ENCODE data around the gene TOP3B. TPM values are rescaled to one million over a fixed set of nuclear protein-coding genes. Genes with fewer than 3 reads are reported as not detected.

TOP3B gene
- total RNA-seq, 1 donor from 2014 or later, result 29.6 TPM

DNA sequence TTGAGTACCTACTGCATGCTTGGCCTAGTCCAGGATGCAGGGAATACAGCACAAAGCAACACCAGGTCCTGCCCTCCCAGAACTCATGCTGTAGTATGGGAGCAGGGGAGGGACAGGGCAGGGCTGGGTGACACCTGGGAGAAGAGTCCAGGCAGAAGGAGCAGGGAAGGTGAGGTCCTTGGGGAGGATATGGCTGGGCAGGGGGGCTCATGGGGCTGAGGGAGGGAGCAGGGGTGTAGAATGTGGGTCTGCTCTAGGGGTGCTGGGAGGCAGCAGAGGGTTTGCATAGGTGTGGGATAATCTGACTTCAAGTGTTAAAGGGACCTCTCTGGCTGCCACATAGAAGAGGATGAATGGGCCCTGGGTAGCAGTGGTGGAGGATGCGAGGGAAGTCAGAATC, 4.8 kb downstream of the TOP3B start:
- no peak for DNase-seq

DNA sequence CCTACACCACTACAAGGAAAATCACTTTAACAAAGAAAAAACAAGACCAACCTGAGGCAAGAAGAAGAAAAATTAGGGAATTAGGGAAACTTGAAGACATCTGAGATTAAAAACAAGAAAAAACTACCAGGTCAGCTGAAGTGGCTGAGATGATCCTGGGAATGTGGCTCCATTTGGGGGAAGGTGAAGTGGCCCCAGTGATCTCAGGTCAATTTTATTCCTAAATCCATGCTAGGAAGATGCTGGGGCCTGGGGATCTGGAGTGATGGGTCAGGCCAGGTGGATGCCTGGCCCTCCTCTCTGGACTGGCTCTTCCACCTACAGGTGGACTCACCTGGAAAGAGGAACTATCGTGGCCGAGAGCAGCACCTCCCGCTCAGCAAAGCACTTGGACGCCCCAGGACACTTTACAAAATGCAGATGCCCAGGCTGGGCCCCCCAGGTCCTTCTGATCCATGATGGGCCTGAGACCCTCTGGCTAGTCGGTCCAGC, 6.7 kb downstream of the TOP3B start:
- no peak for DNase-seq

DNA sequence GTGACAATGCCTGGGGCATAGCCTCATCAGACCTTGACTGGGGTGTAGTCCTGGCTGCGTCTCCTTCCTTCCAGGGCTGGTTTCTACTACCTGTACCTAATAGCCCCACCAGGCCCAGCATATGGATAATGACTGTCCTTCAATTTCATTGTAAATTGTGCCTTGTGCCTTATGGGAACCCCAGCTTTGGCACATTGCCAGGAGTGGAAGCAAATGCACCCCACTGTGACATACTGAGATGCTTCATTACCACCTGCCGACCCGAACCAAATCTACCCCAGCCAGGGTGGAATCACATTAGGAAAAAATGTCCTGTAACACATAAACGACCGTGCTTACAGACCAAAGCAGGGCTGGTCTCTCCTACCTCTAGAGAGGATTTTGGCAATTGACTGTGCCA, 7.3 kb downstream of the TOP3B start:
- DNase-seq, result no peak

DNA sequence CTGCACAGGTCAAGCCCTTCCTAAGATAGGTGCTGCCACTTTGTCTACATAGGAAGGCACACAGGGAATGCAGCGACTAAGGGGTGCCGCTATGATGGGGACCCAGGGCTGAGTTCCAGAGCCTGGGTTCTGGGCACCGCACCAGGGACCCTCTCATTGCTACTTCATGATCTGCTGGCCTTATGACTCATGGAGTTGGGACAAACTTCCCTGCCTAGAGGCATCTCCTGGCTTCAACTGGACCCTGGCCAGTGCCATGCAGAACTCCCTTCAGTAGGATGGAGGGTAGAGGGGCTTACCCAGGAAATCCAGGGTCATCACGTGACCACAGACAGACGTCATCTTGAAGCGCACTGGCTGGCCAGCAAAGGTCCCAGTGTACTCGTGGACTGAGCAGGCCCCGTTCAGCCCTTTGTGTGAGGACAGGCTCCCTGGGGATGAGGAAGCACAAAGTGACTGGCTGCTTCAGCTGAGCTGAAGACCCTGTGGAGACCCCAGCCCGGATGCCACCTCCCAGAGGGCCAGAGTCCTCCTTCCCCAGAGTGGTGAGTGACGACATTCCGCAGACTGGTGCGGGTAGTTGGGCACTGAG, 8.4 kb downstream of the TOP3B start:
- DNase-seq, result no peak

DNA sequence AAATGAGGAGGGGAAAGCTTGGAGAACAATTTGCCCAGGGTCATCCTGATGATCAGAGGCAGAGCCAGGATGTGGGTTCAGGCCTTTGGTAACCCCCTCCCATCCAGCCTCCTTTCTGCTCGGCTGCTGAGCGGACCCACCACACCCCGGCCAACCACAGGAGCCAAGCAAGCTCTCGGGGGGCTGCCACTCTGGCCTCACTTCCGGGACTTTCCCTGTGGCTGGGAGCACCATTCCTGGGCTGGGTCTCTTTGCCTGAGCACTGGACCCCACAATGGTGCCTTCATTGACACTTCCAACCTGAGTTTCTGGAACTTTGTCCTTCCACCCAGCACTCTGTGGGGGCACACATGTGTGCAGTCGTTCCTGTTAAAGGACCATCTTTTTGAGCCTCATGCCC, 9.8 kb downstream of the TOP3B start:
- DNase-seq, result no peak

DNA sequence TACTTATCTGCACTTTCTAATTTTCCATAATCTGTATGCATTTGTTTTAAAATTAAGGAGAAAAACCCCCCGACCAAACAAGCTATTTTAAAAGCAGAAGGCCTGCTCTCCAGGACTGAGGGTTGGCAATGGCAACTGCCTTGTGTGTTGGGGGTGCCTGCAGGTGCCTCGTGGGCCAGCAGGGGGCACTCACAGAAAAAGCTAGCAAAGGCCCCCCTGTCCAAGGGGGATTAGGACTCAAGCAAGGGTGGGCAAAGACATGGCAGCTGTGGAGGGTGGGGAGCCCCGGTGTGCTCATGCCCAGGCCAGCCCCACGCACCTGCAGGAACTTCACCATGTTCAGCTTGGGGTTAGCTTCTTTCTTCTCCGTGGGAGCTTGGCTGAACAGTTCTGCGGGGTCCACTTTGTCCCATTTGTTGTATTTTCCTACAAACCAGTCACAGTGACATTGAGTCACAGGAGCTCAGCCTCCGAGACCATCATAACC, 10.3 kb downstream of the TOP3B start:
- DNase-seq, result peak; percentile 64

DNA sequence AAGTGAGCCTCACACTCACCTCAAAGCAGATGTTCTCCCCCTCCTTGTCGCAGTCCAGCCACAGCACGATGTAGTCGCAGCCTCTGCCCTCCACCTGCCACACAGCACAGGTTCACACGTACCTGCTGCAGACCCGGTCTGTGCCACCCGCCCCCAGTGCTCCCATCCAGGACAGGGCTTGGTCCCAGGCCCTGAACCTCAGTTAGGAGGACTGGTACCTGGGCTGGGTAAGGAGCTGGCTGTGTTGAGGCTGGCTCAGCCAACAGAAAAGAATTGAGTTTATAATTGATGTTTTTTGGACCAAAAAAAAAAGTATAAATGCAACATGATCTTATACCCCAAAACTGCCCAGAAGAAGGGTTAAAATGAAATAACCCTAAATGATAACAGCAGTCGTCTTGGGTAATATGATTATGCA, 10.7 kb downstream of the TOP3B start:
- no peak for DNase-seq

DNA sequence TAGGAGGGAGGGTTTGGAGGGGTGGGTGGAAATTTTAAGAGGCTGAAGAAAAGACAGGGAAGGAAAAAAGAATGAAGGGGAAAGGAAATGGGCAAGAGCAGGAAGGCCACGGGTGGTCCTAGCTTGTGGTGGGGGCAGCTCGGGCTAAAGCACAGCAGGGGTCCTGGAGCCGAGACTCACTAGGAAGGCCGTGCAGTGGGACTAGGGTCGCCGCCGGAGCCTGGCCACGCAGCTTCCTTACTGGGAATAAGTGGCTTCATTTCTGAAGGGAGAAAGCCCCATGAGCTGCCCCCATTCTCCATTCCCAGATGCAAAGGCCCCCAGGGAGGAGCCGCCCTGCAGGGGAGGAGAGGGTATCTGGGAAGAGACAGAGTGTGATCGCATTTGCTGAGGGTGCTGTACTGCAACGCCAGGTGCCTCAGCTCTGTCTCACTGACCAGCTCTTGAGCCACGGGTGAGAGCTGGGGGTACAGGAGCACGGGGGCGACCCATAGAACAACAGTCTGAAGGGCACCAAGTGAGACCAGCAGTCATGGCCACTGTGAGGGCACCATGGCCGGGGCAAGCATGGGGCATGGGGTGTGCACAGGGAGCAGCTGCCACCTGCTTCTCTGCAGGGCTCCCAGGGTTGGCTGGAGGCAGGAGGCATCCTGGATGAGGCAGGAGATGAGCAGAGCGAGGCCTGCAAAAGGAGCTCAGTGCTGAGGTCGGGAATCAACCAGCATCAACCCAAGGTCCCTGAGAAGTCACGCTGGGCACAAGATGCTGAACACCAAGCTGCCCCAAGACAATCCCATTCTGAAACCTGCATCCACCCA, 11.6 kb downstream of the TOP3B start:
- DNase-seq, result no peak

DNA sequence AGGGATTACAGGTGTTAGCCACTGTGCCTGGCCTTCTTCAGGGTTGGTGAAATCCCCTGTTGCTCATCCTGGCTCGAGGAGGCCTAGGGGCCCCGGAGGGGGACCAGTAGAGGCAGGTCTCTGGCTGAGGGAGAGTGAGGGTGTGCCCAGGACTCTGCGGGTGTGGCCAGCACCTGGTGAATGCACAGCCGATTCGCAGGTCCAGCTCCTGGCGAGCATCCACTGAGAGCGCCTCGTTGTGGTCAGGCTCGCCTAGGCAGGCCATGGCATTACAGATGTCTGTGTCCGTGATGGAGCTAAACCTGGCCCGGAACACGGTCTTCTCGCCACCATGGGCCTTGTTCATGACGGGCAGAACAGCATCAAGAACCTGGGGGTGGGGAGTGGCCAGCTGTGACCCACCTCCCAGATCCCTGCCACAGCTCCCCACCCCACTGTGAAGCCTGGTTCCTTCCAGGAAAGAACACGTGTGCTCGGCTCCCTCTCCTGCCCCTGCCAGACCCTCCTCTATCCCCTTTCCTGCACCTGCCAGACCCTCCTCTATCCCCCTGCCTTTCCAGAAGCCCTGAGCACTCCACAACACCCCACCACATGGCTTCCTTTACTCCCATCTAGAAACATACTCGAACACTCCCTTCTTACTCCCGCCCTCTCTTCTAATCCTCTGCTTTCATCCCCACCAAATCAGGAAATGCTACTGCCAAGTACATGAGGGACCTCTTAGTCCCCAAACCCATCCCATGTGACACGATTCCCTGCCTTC, 12.4 kb downstream of the TOP3B start:
- DNase-seq, result no peak

DNA sequence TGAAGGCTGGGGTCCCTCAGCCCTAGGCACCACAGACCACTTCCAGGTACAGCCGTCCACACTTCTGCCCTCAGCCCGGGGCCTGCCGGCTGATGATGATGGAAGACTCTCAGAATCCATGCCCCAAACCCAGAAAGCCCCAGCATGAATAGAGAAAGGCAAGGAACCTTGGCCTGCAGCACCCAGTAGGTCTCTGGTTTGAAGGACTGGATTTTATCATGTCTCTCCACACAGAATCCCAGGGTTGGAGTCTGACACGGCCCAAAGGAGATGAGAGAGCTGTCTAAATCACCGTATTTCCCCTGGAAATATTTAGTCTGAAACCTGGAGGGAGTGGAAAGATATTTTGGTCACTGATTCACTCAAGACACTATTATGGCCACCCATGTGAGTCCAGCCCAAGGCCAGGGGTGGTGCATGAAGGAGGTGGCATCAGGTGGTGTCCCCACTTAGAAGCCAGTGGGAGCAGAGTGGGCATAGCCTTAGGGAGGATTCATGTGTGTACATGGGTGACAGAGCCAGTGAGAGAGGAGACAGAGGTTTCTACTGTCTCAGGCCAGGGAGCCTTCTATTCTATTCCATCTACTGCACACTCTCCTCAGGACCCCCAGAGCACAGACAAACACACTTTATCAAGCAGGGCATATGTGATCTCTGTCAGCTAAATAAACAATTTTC, 14.0 kb downstream of the TOP3B start:
- no peak for DNase-seq

DNA sequence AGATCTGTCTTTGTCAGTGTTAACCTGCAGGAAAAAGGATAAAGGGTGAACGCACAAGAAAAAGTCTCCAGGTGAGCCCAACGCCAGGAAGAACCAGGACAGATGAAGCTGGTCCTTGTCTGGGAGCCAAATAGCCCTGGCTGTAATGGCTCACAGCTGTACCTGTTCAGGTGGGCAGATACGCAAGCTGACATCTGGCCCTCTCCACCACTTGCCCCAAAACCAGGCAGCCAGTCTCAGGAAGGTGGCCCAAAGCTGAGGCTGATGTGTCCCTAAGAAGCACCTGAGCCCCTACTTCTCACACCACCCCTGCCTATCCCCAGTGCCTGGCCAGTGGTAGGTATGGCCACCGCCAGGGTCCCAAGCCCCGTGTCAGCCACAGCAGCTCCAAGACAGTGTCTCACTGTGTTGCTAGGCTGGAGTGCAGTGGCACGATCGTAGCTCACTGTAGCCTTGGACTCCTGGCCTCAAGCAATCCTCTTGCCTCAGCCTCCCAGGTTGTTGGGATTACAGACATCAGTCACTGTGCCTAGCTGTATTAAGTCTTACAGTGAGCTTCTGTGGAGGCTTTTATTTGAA, 14.8 kb downstream of the TOP3B start:
- no peak for DNase-seq

DNA sequence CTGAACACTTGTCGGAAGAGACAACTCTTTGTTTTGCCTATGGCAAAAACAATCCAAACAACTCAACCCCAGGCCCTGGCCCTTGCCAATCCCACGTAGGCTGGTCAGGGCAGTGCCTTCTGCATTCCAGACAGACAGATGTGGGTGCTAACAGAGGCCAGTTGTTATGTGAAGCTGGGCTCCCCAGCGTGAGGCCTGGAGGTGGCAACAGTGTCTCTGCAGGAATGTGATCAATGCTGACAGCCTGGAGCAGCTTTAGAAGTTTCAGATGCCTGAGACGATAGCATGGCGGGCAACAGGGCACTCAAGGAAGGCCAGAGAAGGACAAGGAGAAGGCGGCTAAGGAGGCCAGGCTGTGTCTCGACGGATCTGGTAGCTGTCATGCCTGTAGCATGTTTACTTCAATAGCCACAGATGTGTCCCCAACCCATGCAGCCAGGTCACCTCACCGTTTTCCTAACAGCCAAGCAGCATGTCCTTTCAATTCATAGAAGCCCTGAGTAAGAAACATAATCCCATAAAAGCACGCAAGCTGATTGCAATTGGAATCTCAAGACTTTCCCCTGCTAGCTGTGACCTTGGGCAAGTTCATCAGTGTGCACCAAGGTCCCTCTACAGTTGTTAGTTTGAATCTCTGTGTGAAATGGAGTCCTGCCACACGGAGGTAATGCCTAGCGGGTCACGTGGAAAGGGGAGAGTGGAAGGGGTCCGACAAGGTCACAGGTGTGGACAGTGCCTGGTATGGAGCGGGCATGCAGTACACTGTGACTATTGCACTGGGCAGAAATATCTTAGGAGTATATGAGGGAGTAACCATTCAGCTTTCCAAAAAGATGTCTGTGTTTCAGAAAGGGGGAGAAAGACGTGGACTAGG, 15.7 kb downstream of the TOP3B start:
- no peak for DNase-seq

DNA sequence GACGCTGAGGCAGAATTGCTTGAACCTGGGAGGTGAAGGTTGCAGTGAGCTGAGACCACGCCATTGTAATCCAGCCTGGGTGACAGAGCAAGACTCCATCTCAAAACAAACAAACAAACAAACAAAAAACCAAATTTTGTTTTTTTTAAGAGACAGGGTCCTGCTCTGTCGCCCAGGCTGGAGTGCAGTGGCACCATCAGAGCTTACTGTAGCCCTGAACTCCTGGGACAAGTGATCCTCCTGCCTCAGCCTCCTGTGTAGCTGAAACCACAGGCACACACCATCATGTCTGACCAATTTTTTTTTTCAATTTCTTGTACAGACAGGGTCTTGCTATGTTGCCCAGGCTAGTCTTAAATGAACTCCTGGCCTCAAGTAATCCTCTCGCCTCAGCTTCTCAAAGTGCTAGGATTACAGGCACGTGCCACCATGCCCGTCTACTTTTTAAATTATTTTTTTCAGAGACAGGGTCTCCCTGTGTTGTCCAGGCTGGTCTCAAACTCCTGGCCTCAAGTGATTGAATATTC, 16.8 kb downstream of the TOP3B start:
- DNase-seq, result no peak

DNA sequence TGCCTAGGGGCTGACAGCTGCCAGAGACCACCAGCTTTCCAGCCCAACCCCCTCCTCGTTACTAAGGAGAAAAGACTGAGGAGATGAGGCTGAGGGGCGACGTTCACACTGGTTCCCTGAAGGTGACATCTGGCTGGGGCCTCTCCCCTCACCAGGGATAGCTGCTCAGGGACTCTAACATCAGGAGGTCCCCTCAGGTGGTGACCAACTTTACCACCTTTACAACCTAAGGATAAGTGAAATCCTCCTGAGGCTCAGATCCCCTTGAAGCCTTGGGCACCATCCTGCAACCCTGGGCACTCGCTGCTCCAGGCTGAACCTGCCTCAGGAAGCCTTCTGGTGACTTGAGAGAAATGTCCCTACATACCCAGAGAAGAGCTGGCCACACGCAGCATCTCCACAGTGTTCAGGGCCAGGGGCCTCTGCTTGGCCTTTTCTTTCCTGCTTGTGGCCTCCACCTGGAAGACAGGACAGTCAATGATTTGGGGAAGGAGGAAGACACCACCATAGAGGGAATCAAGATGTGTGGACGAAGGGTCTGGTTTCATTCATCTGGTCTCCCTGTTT, 17.6 kb downstream of the TOP3B start:
- no peak for DNase-seq

DNA sequence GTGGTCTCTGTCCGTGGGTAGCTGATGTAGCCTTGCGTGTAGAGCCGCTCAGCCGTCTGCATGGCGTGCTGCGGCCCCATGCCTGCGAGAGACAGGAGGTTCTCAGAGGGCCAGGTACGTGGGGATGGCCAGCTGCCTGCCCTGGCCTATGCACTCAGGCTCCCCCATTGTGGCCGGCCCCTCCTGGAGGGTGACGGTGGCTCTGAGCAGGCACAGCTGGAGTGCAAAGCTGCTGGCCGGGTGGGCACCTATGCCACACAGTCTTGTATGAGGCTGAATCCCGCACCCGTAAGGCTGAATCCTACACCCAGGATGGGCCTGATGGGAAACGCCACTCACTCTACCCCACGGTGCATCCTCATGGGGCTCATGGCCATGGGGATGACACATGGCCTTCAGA, 18.4 kb downstream of the TOP3B start:
- no peak for DNase-seq

DNA sequence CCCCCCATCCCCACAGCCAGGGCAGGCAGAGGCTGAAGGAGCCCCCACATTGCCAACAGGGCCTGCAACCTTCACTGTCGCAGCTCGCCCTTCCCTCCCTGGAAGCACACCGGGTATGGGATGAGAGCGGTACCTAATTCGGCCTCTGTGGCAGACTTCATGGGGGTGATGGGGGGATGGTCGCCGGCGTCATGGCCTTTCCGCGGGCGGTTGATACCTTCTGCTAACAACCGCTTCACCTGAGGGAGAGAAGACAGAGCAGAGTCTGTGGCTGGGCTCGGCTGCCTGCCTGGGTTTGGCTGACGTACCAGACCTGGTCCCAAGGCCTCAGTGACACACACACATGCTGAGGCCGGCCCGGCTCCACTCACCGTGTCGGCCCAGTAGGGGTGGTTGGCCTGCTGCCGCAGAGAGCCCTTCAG, 18.8 kb downstream of the TOP3B start:
- no peak for DNase-seq

DNA sequence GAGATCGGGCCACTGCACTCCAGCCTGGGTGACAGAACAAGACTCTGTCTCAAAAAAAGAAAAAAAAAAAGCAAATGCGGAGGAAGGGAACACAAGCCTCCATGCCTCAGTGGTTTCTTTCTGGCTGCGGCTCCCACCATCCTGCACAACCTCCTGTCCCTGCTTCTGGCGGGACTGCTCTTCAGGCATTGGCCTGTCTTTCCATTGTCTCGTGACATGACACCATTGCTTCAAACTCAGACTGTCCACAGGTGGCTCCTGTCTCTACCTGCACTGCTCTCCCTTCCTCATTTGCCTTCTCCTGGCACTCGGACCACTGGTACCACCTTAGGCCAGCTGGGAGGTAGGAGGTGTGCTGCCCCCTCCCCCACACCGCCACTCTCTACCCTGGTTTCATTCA, 19.3 kb downstream of the TOP3B start:
- DNase-seq, result no peak

DNA sequence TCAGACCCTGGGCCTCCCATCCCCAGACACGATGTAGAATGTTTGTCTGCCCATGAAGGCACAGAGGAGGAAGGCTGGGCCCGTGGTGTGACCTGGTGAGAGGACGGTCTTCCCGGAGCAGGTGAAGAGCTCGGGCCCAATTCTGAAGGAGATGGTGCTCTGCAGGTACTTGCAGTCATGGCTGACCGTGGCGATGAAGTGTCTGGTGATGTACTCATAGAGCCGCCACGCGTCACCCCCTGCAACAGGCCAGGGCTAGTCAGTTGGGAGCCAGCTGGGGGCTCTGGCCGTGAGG, 20.0 kb downstream of the TOP3B start:
- no peak for DNase-seq

DNA sequence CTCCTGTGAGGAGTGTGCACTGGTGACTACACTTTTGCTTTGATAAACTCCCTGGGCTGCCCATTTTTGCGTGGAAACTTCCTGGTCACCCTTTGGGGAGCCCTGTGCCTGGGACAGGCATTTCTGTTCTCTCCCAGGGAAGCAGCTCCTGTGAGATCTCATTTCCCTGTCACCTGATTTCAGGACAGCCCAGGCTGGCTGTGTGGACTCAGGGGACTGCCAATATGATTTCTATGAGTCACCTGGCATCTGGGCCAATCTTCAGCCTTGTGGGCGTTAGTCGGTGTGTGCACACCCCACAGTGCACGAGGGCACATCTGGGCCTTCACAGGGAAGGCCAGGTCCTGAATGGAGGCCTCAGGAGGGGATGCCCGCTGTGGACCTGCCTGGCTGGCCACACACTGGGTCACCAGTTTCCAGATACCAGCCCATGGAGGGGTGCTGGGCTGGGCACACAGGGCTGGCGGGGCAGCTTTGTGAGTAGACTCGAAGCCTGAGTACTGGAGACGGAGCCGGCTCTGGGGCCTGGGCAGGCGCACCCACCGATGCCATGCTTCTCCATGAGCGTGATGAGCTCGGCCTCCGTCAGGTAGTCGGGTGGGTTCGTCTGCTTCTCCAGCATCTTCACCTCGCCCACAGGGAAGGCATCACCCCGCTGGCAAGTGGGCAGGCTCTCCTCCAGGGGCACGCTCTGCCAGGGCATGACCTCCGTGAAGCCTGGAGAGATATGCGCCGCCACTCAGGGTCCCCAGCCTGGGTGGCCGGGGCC, 20.5 kb downstream of the TOP3B start:
- no peak for DNase-seq

Data from dermis blood vessel endothelial cell (primary cell).